ENCODE data around the gene MAPK8IP1. TPM values are rescaled to one million over a fixed set of nuclear protein-coding genes. Genes with fewer than 3 reads are reported as not detected.

MAPK8IP1 gene
- total RNA-seq, 1 donor from 2014 or later, result 6.0 TPM

GRCh38 chr11:45894555-45895247 is 9.2 kb downstream of the MAPK8IP1 start:
- Histone ChIP-seq H3K4me1 (peaks cover 0 to 12% of the 10 kb centered on the region in 2 donors), H3K36me3 (no peaks in the 10 kb centered on the region), H3K27ac (no peak overlapping the region), H3K27me3 (no peaks in the 10 kb centered on the region), H3K4me3 (no peak overlapping the region), H3K9me3 (no peaks in the 10 kb centered on the region)
- DNase-seq (ENCODE audit: low spot score in 2 of 2), result no peak
- TF ChIP-seq CTCF (IDR thresholded peaks at IDR 0.05), result no peak
- intact Hi-C loops (cut with DNase I), result no loop called here

- H3K27me3 ChIP-seq, result no peaks in the 10 kb centered on the region
- intact Hi-C loops (cut with DNase I), result no loop called here
- DNase-seq (ENCODE audit: low spot score in 2 of 2), result no peak
- no peak overlapping the region for H3K4me3 ChIP-seq
- TF ChIP-seq CTCF (IDR thresholded peaks at IDR 0.05), result no peak
- peaks cover 0 to 15% of the 10 kb centered on the region in 2 donors for H3K4me1 ChIP-seq
- H3K36me3 ChIP-seq, result no peaks in the 10 kb centered on the region
- H3K27ac ChIP-seq, result no peak overlapping the region
- no peaks in the 10 kb centered on the region for H3K9me3 ChIP-seq
Measured at GRCh38 chr11:45895553-45896259, 10.3 kb downstream of the MAPK8IP1 start.

- intact Hi-C loops (cut with DNase I), result no loop called here
- DNase-seq (ENCODE audit: low spot score in 2 of 2), result no peak
- Histone ChIP-seq H3K27ac (no peak overlapping the region), H3K4me3 (no peak overlapping the region), H3K9me3 (no peaks in the 10 kb centered on the region), H3K36me3 (no peaks in the 10 kb centered on the region), H3K27me3 (no peaks in the 10 kb centered on the region), H3K4me1 (peaks cover 0 to 20% of the 10 kb centered on the region in 2 donors)
- TF ChIP-seq CTCF (IDR thresholded peaks at IDR 0.05), result no peak
Measured at GRCh38 chr11:45896422-45896984, 11.1 kb downstream of the MAPK8IP1 start.

- H3K36me3 ChIP-seq, result no peaks in the 10 kb centered on the region
- no peak overlapping the region for H3K27ac ChIP-seq
- no peak for DNase-seq (ENCODE audit: low spot score in 2 of 2)
- no peak overlapping the region for H3K4me3 ChIP-seq
- intact Hi-C loops (cut with DNase I), result no loop called here
- H3K9me3 ChIP-seq, result no peaks in the 10 kb centered on the region
- TF ChIP-seq CTCF (IDR thresholded peaks at IDR 0.05), result no peak
- H3K27me3 ChIP-seq, result no peaks in the 10 kb centered on the region
- H3K4me1 ChIP-seq, result peaks cover 0 to 20% of the 10 kb centered on the region in 2 donors
Measured at GRCh38 chr11:45897556-45897955, 12.1 kb downstream of the MAPK8IP1 start.

- Histone ChIP-seq H3K27me3 (no peaks in the 10 kb centered on the region), H3K4me3 (peak overlapping the region; percentile 70 to 74), H3K4me1 (peaks cover 0 to 20% of the 10 kb centered on the region in 2 donors), H3K27ac (no peak overlapping the region), H3K36me3 (peaks cover 0 to 6% of the 10 kb centered on the region in 2 donors), H3K9me3 (no peaks in the 10 kb centered on the region)
- intact Hi-C loops (cut with DNase I), result loop anchor here (1.0 kb wide), 2 partner anchors 19 to 52 kb away; partner anchors contain the start of gene CRY2
- no peak for TF ChIP-seq CTCF (IDR thresholded peaks at IDR 0.05)
- no peak for DNase-seq (ENCODE audit: low spot score in 2 of 2)
Measured at GRCh38 chr11:45899086-45899447, 13.6 kb downstream of the MAPK8IP1 start.
